ENCODE results near the gene NEK1.

DNA sequence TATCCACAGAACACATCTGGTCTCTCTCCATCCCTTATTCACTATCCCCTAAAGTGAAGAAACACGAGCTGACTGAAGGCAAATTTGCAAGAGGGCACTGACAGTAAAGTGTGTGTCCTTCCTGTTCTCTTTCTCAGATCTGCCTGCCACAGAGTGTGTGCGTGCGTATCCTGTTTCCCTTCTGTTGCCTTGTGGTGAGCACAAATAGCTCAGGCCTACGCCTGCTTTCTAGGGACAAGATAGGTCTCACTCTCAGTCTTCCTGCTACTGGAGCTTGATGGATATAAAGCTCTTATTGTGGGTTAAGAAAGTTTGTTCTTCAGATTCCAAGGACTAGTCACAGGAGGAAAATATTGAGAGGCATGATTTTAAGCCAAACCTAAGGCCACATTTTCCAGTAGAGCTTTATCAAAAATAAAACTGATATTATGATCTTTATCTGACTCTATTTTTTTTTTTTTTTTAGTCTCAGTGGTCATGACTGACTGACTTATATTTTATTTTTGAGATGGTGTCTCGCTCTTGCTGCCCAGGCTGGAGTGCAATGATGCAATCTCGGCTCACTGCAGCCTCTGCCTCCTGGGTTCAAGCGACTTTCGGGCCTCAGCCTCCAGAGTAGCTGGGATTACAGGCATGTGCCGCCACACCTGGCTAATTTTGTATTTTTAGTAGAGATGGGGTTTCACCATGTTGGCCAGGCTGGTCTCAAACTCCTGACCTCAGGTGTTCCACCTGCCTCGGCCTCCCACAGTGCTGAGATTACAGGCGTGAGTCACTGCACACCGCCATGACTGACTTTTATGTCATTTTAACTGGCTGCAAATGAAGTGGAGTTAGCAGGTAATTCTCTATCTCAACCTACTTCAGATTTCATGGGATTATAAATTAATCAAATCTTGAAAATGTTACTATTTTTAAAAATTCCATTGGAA, 201.3 kb downstream of the NEK1 start:
- TF ChIP-seq, protein P1, sequence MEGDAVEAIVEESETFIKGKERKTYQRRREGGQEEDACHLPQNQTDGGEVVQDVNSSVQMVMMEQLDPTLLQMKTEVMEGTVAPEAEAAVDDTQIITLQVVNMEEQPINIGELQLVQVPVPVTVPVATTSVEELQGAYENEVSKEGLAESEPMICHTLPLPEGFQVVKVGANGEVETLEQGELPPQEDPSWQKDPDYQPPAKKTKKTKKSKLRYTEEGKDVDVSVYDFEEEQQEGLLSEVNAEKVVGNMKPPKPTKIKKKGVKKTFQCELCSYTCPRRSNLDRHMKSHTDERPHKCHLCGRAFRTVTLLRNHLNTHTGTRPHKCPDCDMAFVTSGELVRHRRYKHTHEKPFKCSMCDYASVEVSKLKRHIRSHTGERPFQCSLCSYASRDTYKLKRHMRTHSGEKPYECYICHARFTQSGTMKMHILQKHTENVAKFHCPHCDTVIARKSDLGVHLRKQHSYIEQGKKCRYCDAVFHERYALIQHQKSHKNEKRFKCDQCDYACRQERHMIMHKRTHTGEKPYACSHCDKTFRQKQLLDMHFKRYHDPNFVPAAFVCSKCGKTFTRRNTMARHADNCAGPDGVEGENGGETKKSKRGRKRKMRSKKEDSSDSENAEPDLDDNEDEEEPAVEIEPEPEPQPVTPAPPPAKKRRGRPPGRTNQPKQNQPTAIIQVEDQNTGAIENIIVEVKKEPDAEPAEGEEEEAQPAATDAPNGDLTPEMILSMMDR (optimal IDR thresholded peaks at IDR 0.05 in 1 of 3, IDR thresholded peaks at IDR 0.05 in 1 of 3, conservative IDR thresholded peaks at IDR 0.05 in 1 of 3; ENCODE audit: extremely low read depth in 1 of 3, insufficient read depth in 2 of 3, low read length in 3 of 3) = no peak
- TF ChIP-seq EZH2 (IDR thresholded peaks at IDR 0.05; ENCODE audit: low read length) = no peak

Measured in keratinocyte (primary cell).